SK-N-MC (cell line): ENCODE measurements around the gene C2orf42.

Experiments
- EZH2 ChIP-seq: fragments of 200-600 bp; sonication (generic); IDR thresholded peaks from one replicate; pipeline ENCODE4 v1.6.1; 2017; ENCODE audit warnings: antibody characterized with exemption
- POLR2AphosphoS5 ChIP-seq: IDR thresholded peaks from 2 replicates; pipeline ENCODE4 v1.6.1; 2012; ENCODE audit warnings: mild to moderate bottlenecking, low read depth, low read length, borderline replicate concordance

- TF ChIP-seq EZH2 (no peak), POLR2AphosphoS5 (no peak; the same call in 1 of the 2 replicates)
Observed at GRCh38 chr2:70124983-70125480, 65.8 kb downstream of the C2orf42 start.
